ENCODE results near the gene ACOX3. TPM values are rescaled to one million over a fixed set of nuclear protein-coding genes. Genes with fewer than 3 reads are reported as not detected.

The ACOX3 gene
- total and polyA plus RNA-seq, 4 donors: 11.4 to 24.6 (median 13.6) TPM

DNA sequence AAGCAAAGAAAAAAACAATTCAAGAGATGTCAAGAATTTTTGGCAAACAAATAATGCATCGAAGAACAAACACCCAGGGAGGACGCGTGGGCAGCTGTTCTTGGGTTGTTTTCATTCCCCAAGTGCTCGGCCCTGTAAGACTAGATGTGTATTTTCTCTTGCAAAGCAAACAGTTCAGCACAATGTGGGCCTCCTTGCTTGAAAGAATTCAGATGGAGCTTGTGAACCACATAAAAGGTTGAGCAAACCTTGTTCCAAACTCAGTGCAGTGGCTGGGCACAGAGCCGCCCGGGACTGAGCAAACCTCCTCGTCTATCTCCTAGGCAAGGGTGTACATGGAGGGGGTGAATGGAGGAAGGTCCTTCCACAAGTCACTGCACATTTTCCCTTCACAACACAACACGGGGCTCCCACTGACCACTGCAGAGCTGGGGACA is 88.6 kb downstream of the ACOX3 start:
- no peaks in the 10 kb centered on the region for H3K4me1 ChIP-seq (ENCODE audit: control insufficient read depth in 4 of 4, insufficient read depth in 4 of 4, low read length in 3 of 4)
- TF ChIP-seq RXRA (IDR thresholded peaks at IDR 0.05) (no peak), TAF1 (conservative IDR thresholded peaks at IDR 0.05) (no peak)

DNA sequence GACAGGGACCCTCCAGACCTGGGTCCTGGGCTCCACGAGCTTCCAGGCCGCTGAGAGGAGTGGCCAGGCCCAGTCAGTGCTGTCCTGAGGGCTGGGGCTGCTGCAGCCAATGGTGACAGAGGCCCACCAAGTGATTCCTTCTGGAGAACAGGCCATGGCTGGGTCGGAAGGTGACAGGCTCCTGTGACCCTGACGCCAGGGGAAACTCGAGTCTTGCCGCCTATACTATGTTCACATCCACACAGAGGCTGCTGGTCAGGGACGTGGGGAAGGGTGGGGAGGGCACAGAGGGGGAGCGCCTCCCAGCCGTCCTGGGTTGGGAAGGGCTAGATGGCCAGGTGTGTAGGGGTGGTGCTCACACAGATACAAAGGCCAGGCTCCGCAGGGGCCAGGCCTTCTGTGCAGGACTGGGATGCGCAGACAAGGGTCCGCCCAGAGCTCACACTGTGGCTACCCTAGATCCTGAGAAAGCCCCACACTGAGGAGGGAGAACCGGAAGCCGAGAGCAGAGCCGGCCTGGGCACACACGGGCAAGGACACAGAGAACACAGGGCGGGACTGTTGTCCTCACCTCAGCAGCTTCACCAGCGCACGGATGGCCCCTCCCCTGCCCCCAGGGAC is 89.6 kb downstream of the ACOX3 start:
- Histone ChIP-seq H3K9ac (ENCODE audit: low read depth in 1 of 2, low read length in 2 of 2) (no peak overlapping the region), H3K27me3 (ENCODE audit: control insufficient read depth in 4 of 4, insufficient read depth in 4 of 4, low read length in 3 of 4) (no peaks in the 10 kb centered on the region), H3K4me3 (ENCODE audit: low read depth in 1 of 3, low read length in 3 of 3) (no peak overlapping the region), H3K4me1 (ENCODE audit: control insufficient read depth in 4 of 4, insufficient read depth in 4 of 4, low read length in 3 of 4) (no peaks in the 10 kb centered on the region), H3K9me3 (ENCODE audit: control insufficient read depth in 4 of 4, low read length in 3 of 4) (no peaks in the 10 kb centered on the region), H3K36me3 (ENCODE audit: control insufficient read depth in 4 of 4, insufficient read depth in 3 of 4, low read depth in 1 of 4, low read length in 3 of 4) (no peaks in the 10 kb centered on the region), H3K27ac (ENCODE audit: low read depth in 1 of 2, low read length in 2 of 2) (no peak overlapping the region)
- 85% methylated on average over 19 of the region's 19 CpGs for WGBS
- DNase-seq (ENCODE audit: low spot score): no peak
- TF ChIP-seq RXRA (IDR thresholded peaks at IDR 0.05) (no peak), FOXA1 (IDR thresholded peaks at IDR 0.05) (no peak), RAD21 (IDR thresholded peaks at IDR 0.05) (no peak), FOXA2 (IDR thresholded peaks at IDR 0.05) (no peak), NR2F2 (IDR thresholded peaks at IDR 0.05) (no peak), HNF4A (conservative IDR thresholded peaks at IDR 0.05) (no peak), TAF1 (conservative IDR thresholded peaks at IDR 0.05) (no peak), GABPA (IDR thresholded peaks at IDR 0.05 in 1 of 2, conservative IDR thresholded peaks at IDR 0.05 in 1 of 2) (no peak), SP1 (IDR thresholded peaks at IDR 0.05) (no peak), HNF4G (IDR thresholded peaks at IDR 0.05) (no peak), EGR1 (IDR thresholded peaks at IDR 0.05; ENCODE audit: low read depth in 2 of 2) (no peak)
- TF ChIP-seq, protein P1, sequence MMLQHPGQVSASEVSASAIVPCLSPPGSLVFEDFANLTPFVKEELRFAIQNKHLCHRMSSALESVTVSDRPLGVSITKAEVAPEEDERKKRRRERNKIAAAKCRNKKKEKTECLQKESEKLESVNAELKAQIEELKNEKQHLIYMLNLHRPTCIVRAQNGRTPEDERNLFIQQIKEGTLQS (IDR thresholded peaks at IDR 0.05): no peak
- TF ChIP-seq, protein P2, sequence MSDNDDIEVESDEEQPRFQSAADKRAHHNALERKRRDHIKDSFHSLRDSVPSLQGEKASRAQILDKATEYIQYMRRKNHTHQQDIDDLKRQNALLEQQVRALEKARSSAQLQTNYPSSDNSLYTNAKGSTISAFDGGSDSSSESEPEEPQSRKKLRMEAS (IDR thresholded peaks at IDR 0.05): no peak
- TF ChIP-seq, protein P3, sequence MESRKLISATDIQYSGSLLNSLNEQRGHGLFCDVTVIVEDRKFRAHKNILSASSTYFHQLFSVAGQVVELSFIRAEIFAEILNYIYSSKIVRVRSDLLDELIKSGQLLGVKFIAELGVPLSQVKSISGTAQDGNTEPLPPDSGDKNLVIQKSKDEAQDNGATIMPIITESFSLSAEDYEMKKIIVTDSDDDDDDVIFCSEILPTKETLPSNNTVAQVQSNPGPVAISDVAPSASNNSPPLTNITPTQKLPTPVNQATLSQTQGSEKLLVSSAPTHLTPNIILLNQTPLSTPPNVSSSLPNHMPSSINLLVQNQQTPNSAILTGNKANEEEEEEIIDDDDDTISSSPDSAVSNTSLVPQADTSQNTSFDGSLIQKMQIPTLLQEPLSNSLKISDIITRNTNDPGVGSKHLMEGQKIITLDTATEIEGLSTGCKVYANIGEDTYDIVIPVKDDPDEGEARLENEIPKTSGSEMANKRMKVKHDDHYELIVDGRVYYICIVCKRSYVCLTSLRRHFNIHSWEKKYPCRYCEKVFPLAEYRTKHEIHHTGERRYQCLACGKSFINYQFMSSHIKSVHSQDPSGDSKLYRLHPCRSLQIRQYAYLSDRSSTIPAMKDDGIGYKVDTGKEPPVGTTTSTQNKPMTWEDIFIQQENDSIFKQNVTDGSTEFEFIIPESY (IDR thresholded peaks at IDR 0.05): no peak
- TF ChIP-seq, protein P4, sequence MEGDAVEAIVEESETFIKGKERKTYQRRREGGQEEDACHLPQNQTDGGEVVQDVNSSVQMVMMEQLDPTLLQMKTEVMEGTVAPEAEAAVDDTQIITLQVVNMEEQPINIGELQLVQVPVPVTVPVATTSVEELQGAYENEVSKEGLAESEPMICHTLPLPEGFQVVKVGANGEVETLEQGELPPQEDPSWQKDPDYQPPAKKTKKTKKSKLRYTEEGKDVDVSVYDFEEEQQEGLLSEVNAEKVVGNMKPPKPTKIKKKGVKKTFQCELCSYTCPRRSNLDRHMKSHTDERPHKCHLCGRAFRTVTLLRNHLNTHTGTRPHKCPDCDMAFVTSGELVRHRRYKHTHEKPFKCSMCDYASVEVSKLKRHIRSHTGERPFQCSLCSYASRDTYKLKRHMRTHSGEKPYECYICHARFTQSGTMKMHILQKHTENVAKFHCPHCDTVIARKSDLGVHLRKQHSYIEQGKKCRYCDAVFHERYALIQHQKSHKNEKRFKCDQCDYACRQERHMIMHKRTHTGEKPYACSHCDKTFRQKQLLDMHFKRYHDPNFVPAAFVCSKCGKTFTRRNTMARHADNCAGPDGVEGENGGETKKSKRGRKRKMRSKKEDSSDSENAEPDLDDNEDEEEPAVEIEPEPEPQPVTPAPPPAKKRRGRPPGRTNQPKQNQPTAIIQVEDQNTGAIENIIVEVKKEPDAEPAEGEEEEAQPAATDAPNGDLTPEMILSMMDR (IDR thresholded peaks at IDR 0.05; ENCODE audit: low read depth, low read length, missing input control): no peak

More for the DNA sequence above, 88.6 kb downstream of the ACOX3 start:
- Histone ChIP-seq H3K27me3 (ENCODE audit: control insufficient read depth in 4 of 4, insufficient read depth in 4 of 4, low read length in 3 of 4) (no peaks in the 10 kb centered on the region), H3K36me3 (ENCODE audit: control insufficient read depth in 4 of 4, insufficient read depth in 3 of 4, low read depth in 1 of 4, low read length in 3 of 4) (no peaks in the 10 kb centered on the region), H3K4me3 (ENCODE audit: low read depth in 1 of 3, low read length in 3 of 3) (no peak overlapping the region), H3K27ac (ENCODE audit: low read depth in 1 of 2, low read length in 2 of 2) (no peak overlapping the region), H3K9ac (ENCODE audit: low read depth in 1 of 2, low read length in 2 of 2) (no peak overlapping the region), H3K9me3 (ENCODE audit: control insufficient read depth in 4 of 4, low read length in 3 of 4) (no peaks in the 10 kb centered on the region)
- WGBS: 55% methylated on average over 8 of the region's 8 CpGs
- no peak for DNase-seq (ENCODE audit: low spot score)

All from liver (tissue), 9 donors.